HG02973 (cell line): Measurements from ENCODE around the gene ADGRB3.

Experiments used
- ATAC-seq: cut with Tn5 transposase; IDR thresholded peaks from one replicate; pipeline ENCODE4 v1.9.1; 2021; ENCODE audit warnings: moderate library complexity; ENCODE audit not compliant: unreplicated experiment

ADGRB3 gene

DNA sequence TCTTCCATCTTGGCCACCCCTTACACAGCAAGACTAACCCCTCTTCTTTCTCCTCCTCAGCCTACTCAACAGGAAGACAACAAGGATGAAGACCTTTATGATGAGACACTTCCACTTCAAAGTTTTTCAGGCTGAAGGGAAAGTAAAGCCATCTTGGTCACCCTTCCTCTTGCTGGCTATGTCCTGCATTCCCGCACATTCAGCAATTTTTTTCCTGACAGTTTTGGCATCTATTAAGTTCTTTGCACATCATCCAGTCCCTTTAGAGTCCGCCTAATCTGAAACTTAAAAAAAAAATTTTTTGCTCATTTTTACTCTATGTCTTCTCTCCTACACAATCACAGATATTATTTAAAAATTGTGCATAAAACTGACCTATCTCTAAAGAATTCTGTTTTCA, 668.3 kb downstream of the ADGRB3 start:
- ATAC-seq = no peak

DNA sequence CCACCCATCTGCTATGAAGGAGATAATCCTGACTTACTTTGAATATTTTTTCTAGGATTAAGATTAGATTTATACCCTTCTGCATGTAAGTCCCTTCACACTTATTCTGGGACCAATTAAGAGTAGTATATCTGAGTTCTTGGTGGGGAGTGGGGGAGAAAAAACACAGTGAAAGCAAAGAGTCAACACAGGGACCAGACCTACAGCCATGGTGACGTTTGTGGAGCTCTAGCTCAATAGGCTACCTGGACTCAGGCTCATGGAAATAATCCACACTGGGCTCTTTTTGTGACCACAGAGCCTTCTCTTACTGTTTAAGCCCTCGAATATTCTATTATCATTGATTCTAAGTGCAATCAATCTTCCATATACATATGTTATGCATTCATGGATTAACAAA, 670.4 kb downstream of the ADGRB3 start:
- ATAC-seq = no peak

DNA sequence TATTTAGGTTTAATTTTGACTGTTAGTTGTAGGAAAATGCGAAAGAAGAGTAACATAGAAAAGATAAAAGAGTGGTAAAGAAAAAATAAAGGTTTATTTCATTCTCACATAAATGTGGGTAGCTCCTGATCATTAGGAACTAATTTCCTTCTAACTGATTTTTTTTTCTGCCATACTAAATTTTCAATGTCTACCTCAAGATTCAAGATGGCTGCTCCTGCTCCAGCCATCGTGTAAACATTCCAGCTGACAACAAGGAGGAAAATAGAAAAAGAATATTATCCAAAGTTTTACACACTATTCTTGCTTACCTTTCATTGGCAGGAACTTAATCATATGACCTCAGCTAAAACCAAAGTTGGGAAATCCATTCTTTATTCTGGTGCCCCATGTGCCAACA, 673.5 kb downstream of the ADGRB3 start:
- no peak for ATAC-seq

DNA sequence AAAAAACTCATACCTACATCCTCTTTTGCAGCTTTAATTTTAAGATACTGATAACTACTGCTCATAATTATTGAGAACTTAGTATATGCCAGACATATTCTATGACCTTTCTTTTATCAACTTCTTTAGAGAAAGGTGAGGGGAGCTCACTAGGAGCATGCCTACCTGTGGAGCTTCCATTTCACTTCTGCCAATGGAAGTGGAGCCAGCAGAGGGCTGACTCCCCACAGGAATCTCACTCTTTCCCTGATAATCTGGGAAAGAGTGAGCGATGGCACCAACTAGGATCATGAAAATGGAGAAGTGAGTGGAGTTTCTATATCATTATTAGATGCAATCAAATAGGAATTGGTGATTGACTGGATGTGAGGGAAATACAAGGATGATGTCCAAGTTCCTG, 676.8 kb downstream of the ADGRB3 start:
- ATAC-seq = no peak

DNA sequence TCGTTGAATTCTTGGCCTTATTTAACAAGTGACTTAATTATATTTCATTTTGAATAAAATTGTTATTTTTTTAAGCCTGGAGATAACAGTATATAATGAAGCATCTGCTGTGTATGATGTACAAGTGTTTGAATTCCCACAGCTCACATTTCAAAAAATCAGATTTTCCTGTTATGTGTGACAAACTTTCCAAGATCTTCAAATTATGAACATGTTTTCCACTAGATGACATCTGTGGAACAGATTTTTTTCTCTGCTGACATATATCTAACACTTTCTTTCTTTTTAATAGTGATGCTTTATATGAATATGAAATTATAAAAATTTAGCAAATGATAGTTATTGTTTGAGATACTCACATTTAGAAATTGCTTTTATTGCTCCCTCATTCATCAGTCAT, 678.9 kb downstream of the ADGRB3 start:
- ATAC-seq = no peak

DNA sequence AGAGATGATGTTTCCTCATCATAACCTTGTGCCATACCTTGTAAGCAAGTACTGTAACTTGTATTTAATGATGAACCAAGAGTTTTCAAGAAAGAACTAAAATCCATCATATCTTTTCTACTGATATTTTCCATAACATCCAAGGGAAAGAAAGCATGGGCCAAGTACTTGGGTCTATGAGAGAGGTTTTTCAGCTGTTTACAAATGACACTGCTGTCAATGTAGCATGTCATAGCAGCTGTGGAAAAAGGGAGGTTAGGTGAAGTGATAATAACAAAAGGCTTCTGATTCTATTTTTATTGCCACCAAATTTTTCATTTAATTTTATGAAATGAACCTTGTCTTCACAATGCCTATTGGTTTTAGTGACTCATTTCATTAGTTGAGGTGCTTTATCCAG, 679.4 kb downstream of the ADGRB3 start:
- no peak for ATAC-seq

DNA sequence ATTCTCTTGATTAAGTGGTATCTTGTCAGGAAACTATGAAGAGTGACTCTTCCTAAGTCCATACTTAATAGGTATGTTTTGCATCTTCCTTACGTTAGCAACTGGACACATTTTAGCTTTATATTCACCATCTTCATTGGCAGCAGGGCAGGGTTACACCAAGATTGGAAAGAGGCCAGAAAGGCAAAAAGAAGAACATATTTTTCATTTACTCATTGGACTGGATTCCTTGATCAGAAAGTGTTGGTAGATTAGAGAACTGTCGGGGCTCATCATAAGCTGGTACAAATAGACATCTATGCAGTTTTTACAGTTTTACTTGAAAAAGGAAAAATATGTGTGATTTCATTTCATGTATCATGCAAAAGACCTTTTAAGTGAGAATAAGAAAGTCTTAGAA, 696.8 kb downstream of the ADGRB3 start:
- ATAC-seq = no peak

DNA sequence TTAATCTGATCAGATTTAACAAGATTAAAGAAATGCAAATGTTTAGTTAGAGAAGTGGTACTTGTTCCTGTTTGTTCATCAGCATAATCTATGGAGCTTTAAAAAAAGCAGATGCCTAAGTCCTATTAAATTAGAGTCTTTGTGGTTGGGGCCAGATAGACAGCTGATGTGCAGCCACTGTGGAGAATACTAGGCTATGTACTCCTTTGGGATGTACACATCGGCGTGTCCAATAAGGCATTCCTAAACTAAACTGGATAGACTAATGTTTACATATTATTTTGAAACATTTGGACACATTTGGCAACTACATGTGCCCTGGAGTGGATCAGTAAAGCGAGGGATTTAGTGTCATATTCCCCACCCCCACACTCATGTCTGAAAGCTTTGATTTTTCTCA, 702.2 kb downstream of the ADGRB3 start:
- no peak for ATAC-seq

DNA sequence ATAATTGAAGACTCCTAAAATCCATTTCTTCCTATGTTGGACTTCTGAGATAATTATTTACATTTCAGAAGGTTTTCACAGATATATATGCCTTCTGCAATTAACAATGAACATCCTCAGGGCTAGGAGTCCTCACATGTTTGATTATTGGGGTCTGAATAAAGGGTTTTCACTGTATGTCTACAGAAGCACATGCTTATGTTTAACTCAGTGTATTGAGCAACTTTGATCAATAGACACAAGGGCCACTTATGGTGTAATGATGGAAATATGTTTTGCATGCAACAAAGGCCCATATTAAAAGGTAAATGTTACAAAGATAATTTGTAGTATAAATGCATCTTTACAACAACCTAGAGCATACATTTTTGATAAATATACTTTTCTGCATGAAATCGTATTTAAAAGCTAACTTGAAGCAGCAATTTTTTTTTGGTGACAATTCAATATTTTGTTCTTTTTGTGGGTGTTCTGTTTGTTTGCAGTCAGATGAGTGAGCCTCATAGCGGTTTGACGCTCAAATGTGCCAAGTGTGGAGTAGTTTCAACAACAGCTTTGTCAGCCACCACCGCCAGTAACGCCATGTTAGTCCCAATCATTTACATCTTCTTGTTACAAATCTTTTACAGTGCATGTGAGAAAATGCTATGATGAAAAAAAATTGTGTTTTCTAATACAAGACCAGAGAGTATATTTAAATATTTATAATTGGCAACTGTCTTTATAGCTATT, 703.5 kb downstream of the ADGRB3 start:
- ATAC-seq = no peak

DNA sequence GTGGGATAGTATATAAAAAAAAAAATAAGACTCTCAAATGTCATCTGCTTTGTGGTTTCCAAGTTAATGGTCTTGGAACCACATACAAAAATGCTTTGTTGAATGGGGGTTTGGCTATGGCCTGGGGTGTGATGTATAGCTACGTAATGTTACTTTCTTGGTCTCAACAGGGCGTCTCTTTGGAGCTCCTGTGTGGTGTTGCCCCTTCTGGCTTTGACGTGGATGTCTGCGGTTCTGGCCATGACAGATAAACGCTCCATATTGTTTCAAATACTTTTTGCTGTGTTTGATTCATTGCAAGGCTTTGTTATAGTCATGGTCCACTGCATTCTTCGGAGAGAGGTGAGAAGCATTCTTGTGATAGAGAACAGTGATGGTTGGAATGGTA, 704.1 kb downstream of the ADGRB3 start:
- no peak for ATAC-seq

DNA sequence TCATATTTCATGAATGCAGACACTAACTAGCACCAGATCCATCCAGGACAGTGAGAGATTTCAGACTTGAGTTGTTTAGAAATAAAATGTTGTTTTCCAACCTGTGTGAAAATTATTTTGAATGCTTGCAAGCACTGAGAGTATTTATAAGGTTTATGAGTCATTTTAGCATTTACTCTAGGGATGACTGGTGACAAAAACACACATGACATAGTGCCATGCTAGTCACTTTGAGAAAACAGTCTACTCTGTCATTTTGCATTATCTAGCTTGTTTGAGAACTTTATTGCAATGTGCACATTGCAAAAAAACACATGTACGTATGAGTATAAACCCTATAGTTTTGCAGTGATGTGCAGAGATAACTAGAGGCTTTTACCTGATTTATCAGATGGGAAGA, 705.1 kb downstream of the ADGRB3 start:
- ATAC-seq = no peak

DNA sequence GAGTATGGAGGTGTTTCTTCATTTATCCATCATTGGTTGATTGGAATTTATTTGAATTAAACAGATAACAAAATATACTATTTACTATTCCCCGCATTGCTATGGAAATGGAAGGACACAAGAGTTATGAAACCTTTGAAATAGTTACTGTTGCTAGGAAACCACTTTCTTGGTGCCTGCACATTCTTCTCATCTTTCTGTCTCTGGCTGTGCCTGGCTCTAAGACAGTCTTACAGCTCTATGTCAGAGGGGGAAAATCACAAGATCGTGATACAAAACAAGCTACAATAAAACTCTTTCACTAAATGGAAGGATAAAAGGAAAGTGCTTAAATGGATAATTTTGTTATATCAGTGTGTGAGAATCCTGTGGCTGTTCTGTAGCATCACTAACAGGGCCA, 708.8 kb downstream of the ADGRB3 start:
- ATAC-seq = no peak

DNA sequence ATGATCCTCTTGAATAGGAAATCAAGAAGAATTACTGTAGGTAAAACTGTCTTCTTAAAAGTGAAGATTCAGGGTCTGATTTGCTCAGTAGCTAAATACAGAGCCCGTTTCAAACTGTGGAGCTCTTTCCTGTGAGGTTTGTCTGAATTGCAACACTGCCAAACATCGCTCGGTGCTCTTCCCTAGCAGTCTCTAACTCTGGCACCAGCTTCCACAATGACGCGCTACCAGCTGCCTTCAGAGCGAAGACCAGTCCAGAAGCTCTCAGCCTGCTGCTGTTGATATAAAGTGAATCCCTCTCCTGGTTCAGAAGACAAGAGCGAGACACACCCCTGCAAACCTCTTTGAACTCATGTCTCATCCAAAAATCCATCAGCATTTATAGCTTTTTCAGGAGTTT, 714.7 kb downstream of the ADGRB3 start:
- ATAC-seq = no peak

DNA sequence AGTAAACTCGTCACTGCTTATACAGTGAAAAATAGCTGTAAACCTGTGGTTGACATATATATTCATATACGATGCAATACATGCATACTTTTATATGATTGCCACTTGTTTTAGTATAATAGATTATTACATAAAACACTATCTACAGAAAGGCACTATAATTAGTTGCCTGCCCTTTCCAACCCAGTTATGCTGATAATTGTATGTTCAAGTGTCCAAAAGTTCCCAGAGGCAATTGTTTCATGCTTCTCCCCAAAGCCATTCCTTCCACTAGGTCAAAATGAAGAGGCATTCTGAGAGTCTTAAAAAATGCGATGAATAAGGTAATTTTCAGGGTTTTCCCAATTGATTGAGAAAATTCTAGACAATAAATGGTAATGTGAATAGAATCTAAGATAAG, 727.1 kb downstream of the ADGRB3 start:
- ATAC-seq = no peak

DNA sequence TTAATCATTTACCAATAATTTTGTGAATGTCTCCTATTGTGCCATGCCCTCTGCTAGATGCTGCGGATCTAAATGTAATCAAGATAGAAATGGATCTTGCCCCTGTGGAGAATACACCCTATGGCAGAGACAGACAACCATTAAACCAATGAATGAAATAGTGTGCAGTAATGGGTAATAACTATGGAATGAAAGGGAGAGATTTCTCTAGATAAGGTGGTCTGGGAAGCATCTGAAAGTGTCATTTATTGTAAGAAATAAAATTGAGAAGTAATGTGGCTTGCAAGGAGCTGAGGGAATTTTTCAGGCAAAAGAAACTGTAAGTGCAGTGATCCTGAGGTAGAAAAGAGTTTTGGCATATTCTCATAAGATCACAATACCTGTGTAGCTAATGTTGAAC, 731.7 kb downstream of the ADGRB3 start:
- no peak for ATAC-seq

DNA sequence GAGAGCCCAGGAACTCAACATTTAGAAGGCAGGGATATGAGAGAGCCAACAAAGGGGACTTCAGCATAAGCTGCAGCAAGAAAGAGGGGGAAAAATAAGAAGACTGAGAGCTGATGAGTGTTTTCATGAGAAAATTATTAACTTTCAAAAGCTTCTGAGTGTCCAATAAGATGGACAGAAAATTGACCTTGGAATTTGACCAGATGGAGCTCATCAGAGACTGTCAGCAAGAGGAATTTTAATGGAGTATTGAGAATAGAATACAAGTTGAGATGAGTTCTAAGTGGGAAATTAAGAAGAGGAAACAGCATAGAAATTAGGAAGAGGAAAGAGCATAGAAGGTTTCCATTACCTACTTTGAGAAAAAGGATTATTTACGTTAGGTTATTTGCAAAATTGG, 733.5 kb downstream of the ADGRB3 start:
- no peak for ATAC-seq

DNA sequence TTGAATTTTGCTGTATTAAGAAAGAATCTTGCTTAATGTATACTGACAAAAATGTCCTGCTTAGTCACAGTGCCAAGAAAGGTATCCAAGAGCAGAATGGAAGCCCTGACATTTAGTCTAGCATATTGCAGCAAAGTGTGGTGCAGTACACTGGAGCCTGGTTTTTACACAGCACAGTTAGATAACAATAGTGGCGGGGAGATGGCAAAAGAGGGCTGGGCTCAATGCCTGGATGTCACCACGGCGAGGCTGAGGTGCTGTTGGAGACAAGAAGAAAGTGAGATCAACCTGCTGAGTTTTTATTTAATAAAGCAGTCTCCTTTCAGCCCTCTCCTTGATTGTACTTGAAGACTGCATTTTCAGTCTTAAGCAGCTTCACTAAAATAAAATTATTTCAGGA, 735.7 kb downstream of the ADGRB3 start:
- no peak for ATAC-seq

DNA sequence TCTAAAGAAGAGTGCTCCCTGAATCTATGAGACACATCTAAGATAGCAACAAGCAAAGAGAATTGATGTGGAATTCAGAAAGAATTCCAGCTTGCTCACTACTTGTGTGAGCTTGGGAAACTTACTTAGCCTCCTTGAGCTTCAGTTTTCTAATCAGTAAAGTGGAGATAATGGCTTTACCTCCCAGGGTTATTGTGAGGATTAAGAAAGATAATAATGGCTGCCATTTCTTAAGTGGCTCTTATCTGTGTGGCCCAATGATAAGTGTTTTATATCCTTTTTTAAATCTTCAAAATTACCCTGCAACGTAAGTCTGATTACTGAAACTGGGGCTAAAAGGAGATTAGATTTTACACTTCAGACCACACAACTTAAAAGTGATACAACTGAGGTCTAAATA, 743.2 kb downstream of the ADGRB3 start:
- no peak for ATAC-seq

DNA sequence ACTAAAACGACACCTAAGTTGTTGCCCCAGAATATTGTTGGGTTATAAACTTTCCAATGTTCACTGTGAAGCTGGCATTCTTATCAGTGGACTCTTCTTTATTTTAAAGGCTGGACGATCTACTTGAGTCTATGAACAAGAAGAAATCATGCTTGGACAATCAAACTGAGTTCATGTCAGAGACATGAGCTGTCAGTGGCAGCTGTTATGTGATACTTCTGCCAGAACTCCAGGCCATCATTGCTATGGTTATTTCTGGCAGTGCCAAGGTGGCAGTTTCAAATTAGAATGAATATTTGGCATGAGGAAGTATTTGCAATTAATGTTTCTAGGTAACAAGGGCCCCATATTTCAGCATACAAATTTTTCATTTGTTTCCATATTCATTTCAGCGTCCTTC, 744.4 kb downstream of the ADGRB3 start:
- no peak for ATAC-seq

DNA sequence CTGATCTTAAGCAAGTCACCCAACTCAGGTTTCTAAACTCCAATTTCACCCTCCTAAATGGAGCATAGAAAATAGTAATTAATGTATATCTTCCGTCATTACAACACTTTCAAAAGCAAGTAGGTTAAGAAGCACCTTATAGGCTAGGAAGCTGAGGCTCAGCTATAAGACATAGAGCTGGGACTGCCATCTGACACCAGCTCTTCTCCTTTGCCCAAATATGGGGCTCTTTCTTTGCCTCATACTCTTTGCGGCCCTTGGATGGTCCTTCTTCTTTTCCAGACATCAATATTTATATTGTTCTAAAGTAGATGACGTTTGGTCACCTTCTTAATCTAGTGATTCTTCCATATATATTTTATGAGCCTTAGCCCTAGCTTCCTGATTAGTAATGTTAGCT, 748.5 kb downstream of the ADGRB3 start:
- ATAC-seq = no peak

DNA sequence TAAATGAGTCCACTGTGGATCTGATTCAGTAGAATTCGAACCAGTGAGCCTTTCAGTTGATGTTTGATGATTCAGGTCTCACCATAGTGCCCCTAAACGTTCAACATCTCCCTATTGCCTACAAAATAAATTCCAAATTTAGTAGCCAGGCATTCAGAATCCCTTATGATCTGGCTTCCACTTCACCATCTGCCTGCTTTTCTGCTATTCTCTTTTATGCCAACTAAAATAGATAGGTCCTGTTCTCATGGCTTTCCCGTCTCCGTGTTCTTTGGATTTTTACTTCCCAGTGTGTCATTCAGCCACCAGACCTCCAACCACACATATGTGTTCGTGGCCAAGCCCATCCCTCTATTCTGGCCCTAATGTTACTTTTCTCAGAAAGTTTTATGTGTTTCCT, 751.3 kb downstream of the ADGRB3 start:
- no peak for ATAC-seq

DNA sequence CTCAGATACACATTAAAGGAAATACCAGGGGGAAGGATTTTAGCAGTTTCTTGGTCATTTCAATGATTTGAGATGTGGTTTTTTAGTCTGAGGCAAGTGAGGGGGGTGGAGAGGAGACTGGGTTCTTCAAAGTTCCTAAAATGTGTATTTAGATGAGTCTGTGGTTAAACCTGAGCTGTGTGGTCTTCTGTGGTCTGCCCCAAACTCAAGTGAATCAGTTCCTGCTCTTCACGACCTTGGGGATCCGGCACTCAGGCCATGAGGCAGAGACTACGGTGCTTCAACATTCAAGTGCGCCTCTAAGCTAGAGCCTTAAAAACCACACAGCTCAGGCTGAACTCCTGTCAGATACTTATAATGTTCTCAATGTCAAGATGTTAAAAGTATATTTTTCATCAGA, 755.0 kb downstream of the ADGRB3 start:
- no peak for ATAC-seq

DNA sequence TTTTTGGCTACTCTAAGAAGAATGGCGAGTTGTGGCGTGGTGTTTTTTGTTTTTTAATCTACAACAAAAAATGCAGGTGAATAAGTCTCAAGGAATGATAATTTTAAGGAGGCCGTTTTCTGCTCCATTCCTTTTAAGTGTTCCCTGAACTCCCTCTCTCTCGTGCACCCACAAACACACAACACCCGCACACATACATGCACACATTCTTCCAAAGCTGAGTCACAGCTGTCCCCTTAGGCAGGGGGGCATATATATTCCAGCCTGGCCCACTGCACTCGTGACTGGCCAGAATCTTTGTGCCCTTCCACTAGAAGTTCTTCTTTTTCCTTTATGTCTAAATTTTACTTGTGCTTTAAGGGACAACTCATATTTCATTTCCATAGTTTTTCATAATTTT, 756.0 kb downstream of the ADGRB3 start:
- ATAC-seq = no peak

DNA sequence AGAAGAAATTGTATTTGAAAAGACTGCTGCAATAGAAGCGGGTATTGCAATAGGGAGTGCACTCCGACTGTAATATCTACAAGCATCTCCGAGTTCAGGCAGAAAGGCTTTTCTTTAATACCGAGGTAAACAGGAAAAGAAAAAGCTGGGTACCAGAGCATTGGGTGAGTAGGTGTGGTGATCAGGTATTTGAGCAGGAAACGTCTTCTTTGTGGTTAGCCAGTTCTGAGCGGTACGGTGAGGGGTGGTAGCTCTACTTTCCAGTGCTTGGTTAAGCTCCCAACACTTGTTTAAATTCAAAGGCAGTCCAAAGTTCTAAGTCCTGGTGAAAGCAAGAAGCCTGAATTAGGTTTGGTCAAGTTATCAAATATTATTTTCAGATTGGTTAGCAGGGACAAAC, 757.7 kb downstream of the ADGRB3 start:
- no peak for ATAC-seq
